GDM1 (cell line): Measurements from ENCODE around the gene MATN1.
"Not testable (repeated sequence)": the region's sequence is repeated elsewhere in the genome, so short reads cannot be mapped to it uniquely, and the experiment has no call there.

Experiments
- DNase-seq: peaks from one replicate; lab custom pipeline; 2025; lab: John Stamatoyannopoulos, UW

MATN1 gene, protein sequence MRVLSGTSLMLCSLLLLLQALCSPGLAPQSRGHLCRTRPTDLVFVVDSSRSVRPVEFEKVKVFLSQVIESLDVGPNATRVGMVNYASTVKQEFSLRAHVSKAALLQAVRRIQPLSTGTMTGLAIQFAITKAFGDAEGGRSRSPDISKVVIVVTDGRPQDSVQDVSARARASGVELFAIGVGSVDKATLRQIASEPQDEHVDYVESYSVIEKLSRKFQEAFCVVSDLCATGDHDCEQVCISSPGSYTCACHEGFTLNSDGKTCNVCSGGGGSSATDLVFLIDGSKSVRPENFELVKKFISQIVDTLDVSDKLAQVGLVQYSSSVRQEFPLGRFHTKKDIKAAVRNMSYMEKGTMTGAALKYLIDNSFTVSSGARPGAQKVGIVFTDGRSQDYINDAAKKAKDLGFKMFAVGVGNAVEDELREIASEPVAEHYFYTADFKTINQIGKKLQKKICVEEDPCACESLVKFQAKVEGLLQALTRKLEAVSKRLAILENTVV

DNA sequence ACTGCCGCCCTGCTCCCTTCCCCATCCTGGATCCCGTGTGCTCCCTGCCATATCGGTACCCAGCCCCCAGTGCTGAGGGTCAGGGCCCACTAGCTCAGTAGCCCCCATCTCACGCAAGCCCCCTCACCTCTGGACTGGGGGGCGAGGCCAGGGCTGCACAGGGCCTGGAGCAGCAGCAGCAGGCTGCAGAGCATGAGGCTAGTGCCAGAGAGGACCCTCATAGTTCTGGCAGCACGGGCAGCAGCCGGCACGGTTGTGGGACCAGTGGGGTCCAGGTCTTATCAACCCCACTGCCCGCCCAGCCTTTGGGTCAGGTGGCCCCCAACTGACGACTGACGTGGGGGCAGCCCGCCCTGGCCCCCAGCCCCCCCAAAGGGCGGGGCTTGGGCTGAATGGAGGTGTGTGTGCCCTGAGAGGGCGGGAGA lies at the start of gene MATN1:
TSS of gene MATN1 (minus strand) at position 255 of the 425 bp plus-strand sequence. CDS start at position 221, 34 bp downstream.
- no peak for DNase-seq

- DNase-seq = no peak
Measured at GRCh38 chr1:30771005-30771404, 47.6 kb upstream of the MATN1 start.

DNA sequence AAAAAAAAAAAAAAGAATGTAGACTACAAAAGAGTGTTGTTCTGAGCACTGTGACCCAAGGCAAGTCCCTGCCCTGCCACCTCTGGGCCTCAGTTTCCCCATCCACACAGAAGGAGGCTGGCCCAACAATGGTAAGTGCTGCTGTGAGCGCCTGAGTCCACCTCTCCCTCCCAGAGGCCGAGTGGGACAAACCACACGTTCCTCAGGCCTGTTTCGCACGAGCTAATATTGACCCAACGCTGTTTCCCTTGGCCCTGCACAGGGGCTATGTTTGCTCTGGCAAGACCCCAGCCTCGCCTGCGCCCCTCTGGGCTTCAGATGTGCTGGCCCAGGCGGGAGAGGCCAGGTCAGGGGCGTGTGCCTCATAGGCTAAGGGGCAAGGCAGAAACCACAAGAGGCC lies 46.8 kb upstream of the MATN1 start:
- DNase-seq = no peak

DNA sequence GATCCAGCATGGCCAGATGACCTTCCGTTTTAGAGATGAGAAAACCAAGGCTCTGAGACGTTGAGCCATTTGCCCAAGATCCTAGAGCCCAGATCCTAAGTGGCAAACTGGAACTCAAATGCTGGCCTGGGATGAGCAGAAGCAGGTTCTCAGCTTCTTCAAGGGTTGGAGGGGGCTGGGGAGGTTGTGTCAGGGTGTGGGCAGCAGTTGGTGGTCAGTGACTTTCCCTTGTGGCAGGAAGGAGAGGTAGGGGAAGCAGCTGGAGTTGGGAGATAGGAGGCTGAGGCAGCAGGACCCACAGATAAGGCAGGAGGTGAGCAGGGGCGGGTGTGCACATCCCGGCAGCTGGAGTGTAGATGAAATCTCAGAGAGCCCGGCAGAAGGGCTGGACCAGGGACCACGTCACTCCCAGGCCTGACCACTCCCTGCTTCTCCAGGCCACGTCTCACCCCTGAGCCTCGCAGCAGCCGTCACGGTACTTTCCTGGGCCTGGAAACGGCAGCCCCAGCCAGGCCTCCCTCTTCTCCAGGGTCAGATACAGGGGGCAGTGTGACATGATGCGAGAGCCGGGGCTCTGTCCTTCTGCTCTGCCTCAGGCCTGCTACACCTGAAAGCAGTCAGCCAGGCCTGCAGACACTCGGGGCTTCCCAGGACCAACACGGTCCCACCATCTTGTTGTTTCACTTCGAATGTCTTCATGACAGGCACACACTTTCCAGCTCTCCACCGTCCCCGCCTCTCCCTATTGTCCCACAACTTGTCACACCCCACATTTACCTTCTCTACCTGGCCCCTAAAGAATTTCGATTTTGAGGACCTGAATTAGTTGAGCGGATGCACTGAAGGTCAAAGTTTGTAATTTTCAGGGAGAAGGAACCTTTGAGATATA lies 45.7 kb upstream of the MATN1 start:
- peak; percentile 82 for DNase-seq

DNA sequence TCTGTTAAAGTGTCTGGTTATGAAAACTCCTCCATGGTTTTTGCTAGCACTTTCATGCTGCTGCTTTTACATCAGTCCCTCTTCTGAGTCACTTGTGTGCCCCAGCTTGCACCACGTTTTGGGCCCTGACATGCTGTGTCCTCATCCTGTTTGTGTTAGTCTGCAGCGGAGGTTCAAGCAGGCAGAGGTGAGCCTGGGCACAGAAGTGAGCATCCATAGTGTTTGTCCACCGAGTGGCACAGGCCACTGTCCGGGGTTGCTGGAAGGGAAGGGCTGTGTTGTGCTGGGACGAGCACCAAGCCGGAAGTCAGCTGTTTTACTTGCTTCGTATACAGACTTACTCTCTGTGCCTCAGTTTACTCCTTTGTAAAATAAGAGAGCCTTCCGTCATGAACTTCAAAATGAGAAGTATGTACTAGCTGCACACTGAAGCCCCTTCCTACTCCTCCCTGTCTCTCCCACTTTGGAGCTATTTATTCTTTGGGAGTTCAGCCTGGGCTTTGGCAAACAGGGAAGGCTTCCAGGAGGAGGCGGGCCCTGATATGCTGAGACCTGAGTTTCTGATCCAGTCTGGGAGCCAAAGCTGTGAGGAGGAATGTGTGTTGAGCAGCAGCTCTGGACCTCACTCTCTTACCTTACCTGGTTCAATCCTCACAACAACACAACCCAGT lies 44.9 kb upstream of the MATN1 start:
- no peak for DNase-seq

GRCh38 chr1:30766948-30767347 lies 43.6 kb upstream of the MATN1 start:
- DNase-seq = not testable (repeated sequence)

DNA sequence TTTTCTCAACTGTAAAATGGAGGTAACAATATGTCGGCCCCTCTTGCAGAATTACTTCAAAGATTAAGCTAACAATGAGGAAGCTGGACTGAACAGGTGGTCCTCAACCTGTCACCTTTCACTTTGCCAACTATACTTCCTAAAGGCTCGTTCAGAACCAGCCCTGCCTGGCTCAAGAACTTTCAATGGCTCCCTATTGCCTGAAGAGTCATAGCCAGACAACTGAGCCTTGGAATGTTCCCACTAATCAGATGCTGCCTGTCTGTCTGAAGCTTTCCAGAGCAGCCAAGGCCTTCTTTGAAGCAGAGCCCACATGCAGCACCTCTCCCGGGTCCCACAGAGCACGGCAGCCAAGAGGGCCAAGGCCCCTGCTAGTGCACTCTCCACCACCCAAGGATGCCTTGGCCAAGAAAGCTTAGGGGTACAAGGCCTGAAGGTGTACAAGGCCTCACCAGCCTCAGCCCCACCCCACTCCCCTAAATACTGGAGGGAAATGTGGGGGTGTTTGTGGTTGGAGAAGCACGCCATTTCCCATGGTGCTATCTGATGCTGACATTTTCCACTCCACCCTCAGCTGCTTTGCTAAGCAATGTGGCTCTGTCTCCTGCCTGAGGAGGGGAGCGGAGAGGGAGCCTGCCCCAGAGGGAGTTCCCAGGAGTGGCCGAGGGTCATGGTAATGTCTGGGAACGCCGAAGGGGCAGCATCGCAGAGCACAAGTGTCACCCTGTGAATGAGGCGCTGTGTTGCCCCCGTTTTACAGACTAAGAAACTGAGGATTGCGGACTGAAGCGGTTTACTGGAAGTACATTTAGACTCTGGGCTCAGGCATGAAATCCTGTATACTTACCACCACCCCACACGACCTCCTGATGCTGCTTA lies 42.4 kb upstream of the MATN1 start:
- DNase-seq = no peak

GRCh38 chr1:30764939-30765555 lies 41.7 kb upstream of the MATN1 start:
- no peak for DNase-seq

DNA sequence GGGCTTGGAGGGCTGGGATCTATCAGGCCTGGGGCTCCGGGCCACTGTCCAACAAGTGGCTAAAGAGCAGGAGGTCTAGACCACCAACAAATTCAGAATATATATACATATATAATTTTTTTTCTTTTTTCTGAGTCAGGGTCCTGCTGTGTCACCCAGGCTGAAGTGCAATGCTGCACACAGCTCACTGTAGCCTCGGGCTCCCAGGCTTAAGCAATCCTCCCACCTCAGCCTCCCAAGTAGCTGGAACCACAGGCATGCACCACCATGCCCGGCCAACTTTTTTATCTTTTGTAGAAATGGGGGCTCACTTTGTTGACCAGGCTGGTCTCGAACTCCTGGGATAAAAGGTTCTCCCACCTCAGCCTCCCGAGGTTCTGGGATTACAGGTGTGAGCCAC lies 41.0 kb upstream of the MATN1 start:
- DNase-seq = no peak

- DNase-seq = no peak
Measured at GRCh38 chr1:30763651-30764248, 40.4 kb upstream of the MATN1 start.

GRCh38 chr1:30762930-30763650 lies 39.7 kb upstream of the MATN1 start:
- no peak for DNase-seq

- DNase-seq = no peak
Measured at GRCh38 chr1:30762152-30762929, 39.0 kb upstream of the MATN1 start.

DNA sequence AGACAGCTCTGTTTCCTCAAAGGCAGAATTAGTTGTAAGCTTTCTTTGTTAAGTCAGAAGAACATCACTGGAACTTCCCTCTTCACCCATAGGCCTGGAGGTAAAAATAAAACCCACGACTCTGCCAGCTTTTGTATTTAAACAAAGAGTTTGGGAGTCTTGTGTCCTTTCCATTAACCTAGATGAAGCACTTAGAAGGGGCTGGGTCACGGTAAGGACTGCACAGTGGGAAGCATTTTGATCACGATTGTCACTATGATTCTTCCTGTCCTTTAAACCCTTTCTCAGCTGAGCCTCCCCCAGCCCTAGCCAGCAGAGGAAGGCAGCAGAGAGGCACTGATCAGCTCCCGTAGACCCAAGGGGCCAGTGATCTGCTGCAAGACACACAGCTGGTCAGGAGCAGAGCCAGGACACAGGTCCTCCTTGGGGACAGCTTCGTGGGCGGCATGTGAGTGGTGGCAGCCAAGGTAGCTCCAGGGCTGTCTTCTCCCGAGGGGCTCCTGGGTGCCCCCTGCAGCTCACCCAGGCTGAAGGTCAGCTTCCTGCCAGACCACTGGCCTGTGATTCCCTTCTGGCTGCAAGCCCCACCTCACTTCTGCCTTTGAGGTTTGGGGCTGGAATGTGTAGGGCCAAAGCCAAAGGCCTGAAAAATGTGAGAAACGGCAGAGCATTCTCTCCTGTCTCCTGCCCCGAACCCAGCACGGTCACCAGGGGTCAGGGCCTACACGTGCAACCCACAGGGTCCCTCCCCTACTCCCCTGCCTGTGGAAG lies 38.2 kb upstream of the MATN1 start:
- no peak for DNase-seq

- no peak for DNase-seq
Measured at GRCh38 chr1:30760596-30761324, 37.4 kb upstream of the MATN1 start.

GRCh38 chr1:30759718-30760281 lies 36.4 kb upstream of the MATN1 start:
- DNase-seq = no peak

- no peak for DNase-seq
Measured at GRCh38 chr1:30758785-30759380, 35.5 kb upstream of the MATN1 start.
